Heart left ventricle (tissue), 16 donors: ENCODE data around the gene CTPS1. TPM values are rescaled to one million over a fixed set of nuclear protein-coding genes. Genes with fewer than 3 reads are reported as not detected.

Experiments used
- ATAC-seq, 4 donors: fragments of 200-7000 bp; cut with Tn5 transposase; one replicate each; pipeline ENCODE4 v1.9.1; 2020 to 2022; ENCODE audit warnings: moderate library complexity in 4 of 4, mild to moderate bottlenecking in 3 of 4, moderate number of reproducible peaks in 1 of 4
- DNase-seq, 5 donors: peaks; one replicate each; pipeline ENCODE4 v3.0.0-alpha.2; 2020
- H3K27ac ChIP-seq, 12 donors: fragments of 200-600 bp; sonication (generic) in 4 of 12; one replicate each; pipeline versions ENCODE4 v1.5.0 to v1.8.0; 2016 to 2022; ENCODE audit warnings: mild to moderate bottlenecking in 2 of 12
- H3K27me3 ChIP-seq, 9 donors: fragments of 200-600 bp; sonication (generic) in 2 of 9; one replicate each; pipeline versions ENCODE4 v1.5.1 to v1.8.0; 2016 to 2022; ENCODE audit warnings: mild to moderate bottlenecking in 3 of 9
- H3K36me3 ChIP-seq, 9 donors: fragments of 200-600 bp; sonication (generic) in 2 of 9; one replicate each; pipeline versions ENCODE4 v1.5.0 to v1.8.0; 2018 to 2022; ENCODE audit warnings: mild to moderate bottlenecking in 2 of 9
- H3K4me1 ChIP-seq, 12 donors: fragments of 200-600 bp; sonication (generic) in 4 of 12; one replicate each; pipeline versions ENCODE4 v1.5.0 to v1.8.0; 2016 to 2022; ENCODE audit warnings: mild to moderate bottlenecking in 3 of 12
- H3K4me3 ChIP-seq, 12 donors: fragments of 200-600 bp; sonication (generic) in 4 of 12; one replicate each; pipeline versions ENCODE4 v1.5.0 to v1.8.0; 2017 to 2022; ENCODE audit warnings: mild to moderate bottlenecking in 9 of 12, moderate library complexity in 4 of 12
- H3K9me3 ChIP-seq, 12 donors: fragments of 200-600 bp; sonication (generic) in 4 of 12; one replicate each; pipeline versions ENCODE4 v1.5.0 to v1.8.0; 2016 to 2022; ENCODE audit warnings: mild to moderate bottlenecking in 1 of 12
- POLR2A ChIP-seq, 2 donors: fragments of 450-650 bp; IDR thresholded peaks; one replicate each; pipeline ENCODE4 v1.6.1; 2017; ENCODE audit warnings: antibody characterized with exemption in 2 of 2, mild to moderate bottlenecking in 2 of 2, moderate library complexity in 2 of 2
- WGBS, 4 donors: extraction: QIAGEN DNeasy Blood & Tissue Kit in 2 of 4; methylation state at CpG; one replicate each; pipeline versions ENCODE4 v1.1.5 to v1.1.7; 2013 to 2018; 5-methylcytosine and 5-hydroxymethylcytosine counted together
- intact Hi-C, 10 donors: fragments of 100-400 bp; cut with DNase I; formaldehyde crosslinking; loops; one replicate each; pipeline versions ENCODE4 v1.11.1 to v1.14.2; 2022
- polyA plus RNA-seq, 2 donors: library from polyadenylated mRNA; stranded (reverse); fragments of 200-250 nt; gene quantifications; one replicate each; pipeline ENCODE4 v1.2.3, GENCODE V29; 2013
- total RNA-seq, 9 donors: library from RNA; depleted of rRNA in 2 of 9; stranded (reverse); fragments of >200 nt in 2 of 9; fragmentation: NEBNext Ultra II Directional in 3 of 9; extraction: Animal tissue kit (Norgen Biotek cat#: 25700) in 3 of 9; gene quantifications; one replicate each; pipeline versions ENCODE4 v1.1.0 to v1.2.4, GENCODE V29; 2016 to 2023
- TF ChIP-seq, protein P1 (sequence below), 12 donors: fragments of 200-600 bp; sonication (generic) in 4 of 12; IDR thresholded peaks; one replicate each; pipeline versions ENCODE4 v1.5.0 to v1.8.0; 2018 to 2022; ENCODE audit warnings: antibody characterized with exemption in 12 of 12, mild to moderate bottlenecking in 5 of 12
- donor health status: ischemic (EF 13 %, LVEDD 7.1; RV severe dilation, severe dysfunction).
- donor health status: healthy with polysubstance abuse.
- donor health status: DM: no; HTN: yes; CAD: no.
- donor health status: DM: no; HTN: no; CAD: no.
- donor health status: ischemic (EF 25% LVEDD 6.9; RV normal size, moderate dysfunction).
- donor health status: ischemic (EF 25% LVEDD 5.7; RV mildly dilated, moderate dysfunction).
- donor health status: healthy.
- donor health status: DM: yes; HTN: yes; CAD: no.
- donor health status: ischemic (EF 35%, LVEDD 5.7; RV mildly dilated, moderate dysfunction).
- donor health status: nonischemic (EF 11% LVEDD 7.7; RV severe dilation, severe dysfunction).
- donor health status: DM: yes; HTN: yes; CAD: no.
- donor health status: PGD.
- donor health status: ischemic (EF 29% LVEDD 5.4; RV normal size, mild dysfunction).
- donor health status: nonischemic (EF 23%, LVEDD 6.1; RV moderate dilation, normal function).

CTPS1 gene
- total and polyA plus RNA-seq, 11 donors: 3.7 to 22.5 (median 7.4) TPM

GRCh38 chr1:41056907-41057306 is 77.4 kb downstream of the CTPS1 start:
- H3K36me3 ChIP-seq: peaks cover 0 to 79% (median 15%) of the 10 kb centered on the region in 9 donors
- peaks cover 0 to 9% (median 0%) of the 10 kb centered on the region in 12 donors for H3K9me3 ChIP-seq
- intact Hi-C loops: no loop called here
- H3K27me3 ChIP-seq: no peaks in the 10 kb centered on the region
- no peak for DNase-seq
- no peak for ATAC-seq
- H3K27ac ChIP-seq: no peak overlapping the region
- H3K4me3 ChIP-seq: no peak overlapping the region
- H3K4me1 ChIP-seq: no peaks in the 10 kb centered on the region
- no peak for TF ChIP-seq POLR2A (IDR thresholded peaks at IDR 0.05)
- TF ChIP-seq, protein P1, sequence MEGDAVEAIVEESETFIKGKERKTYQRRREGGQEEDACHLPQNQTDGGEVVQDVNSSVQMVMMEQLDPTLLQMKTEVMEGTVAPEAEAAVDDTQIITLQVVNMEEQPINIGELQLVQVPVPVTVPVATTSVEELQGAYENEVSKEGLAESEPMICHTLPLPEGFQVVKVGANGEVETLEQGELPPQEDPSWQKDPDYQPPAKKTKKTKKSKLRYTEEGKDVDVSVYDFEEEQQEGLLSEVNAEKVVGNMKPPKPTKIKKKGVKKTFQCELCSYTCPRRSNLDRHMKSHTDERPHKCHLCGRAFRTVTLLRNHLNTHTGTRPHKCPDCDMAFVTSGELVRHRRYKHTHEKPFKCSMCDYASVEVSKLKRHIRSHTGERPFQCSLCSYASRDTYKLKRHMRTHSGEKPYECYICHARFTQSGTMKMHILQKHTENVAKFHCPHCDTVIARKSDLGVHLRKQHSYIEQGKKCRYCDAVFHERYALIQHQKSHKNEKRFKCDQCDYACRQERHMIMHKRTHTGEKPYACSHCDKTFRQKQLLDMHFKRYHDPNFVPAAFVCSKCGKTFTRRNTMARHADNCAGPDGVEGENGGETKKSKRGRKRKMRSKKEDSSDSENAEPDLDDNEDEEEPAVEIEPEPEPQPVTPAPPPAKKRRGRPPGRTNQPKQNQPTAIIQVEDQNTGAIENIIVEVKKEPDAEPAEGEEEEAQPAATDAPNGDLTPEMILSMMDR (IDR thresholded peaks at IDR 0.05): no peak
- WGBS, 4 donors: 95 to 96% (median 95%) methylated on average over 5 of the region's 5 CpGs

Other genes with a start within 250 kb of the CTPS1 start
- gene KCNQ4, start 195.9 kb upstream of the CTPS1 start, total RNA-seq: 1 to 10 TPM; 1.3 to 4.4 (median 2.2) TPM
- 1 to 10 TPM; 1.3 to 1.8 TPM for gene KCNQ4, start 195.9 kb upstream of the CTPS1 start, polyA plus RNA-seq
- gene CITED4, start 117.3 kb upstream of the CTPS1 start, total RNA-seq: 10 to 100 TPM; 23.7 to 49.5 (median 34.3) TPM
- 10 to 100 TPM in 1 of 2 donors, 1 to 10 TPM in 1; 3.2 to 19.1 TPM for gene CITED4, start 117.3 kb upstream of the CTPS1 start, polyA plus RNA-seq
- gene SLFNL1, start 42.0 kb downstream of the CTPS1 start, total RNA-seq: under 1 TPM in 7 of 9 donors, not detected in 2; 0.08 to 0.25 (median 0.12) TPM
- gene SLFNL1, start 42.0 kb downstream of the CTPS1 start, polyA plus RNA-seq: under 1 TPM; 0.11 to 0.12 TPM